NCI-H82 treated with DMSO at 0.1 percent for 48 hours (cell line): ENCODE results near the gene CASK.
"Not testable (repeated sequence)": the region's sequence is repeated elsewhere in the genome, so short reads cannot be mapped to it uniquely, and the experiment has no call there.

Experiments
- DNase-seq: peaks from one replicate; lab custom pipeline; 2025; ENCODE audit not compliant: unreplicated experiment; lab: John Stamatoyannopoulos, UW

Gene CASK

GRCh38 chrX:41737065-41737464 is 186.3 kb downstream of the CASK start:
- DNase-seq: no peak

DNA sequence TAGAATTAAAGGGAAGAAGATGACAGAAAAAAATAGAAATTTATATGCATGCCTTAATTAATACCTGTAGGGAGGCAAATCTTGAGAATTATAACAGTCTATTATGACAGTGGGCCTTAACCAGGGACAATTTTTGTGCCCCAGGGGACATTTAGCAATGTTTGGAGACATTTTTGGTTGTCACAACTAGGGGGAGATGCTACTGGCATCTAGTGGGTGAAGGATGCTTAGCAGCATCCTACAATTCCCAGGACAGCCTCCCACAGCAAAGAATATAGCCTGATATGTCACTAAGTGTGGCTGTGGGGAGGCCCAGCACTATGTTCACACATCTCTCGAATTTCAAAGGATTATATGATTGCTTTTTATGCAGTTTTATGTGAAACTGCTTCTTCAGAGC is 188.8 kb downstream of the CASK start:
- DNase-seq: no peak

GRCh38 chrX:41733939-41734338 is 189.4 kb downstream of the CASK start:
- DNase-seq: no peak

DNA sequence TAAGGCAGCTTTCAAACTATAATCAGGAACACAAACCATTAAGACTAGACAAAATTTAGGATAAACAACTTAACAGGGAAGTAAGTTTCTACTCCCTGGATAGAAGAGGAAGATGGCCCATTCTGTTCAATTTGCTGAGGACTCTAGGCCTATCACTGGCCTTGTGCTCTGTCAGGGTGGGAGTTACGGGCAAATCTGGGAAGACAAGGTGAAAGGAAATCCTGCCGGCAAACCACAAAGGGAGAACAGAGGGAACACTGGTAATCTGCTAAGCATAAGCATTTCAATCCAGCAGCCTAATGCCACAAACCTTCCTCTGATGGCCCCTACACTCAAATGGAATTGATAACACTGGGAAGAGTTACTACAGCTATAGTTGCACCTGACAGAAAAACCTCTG is 191.1 kb downstream of the CASK start:
- DNase-seq: peak; percentile 6

GRCh38 chrX:41730081-41730480 is 193.3 kb downstream of the CASK start:
- peak; percentile 18 for DNase-seq

GRCh38 chrX:41728125-41728524 is 195.2 kb downstream of the CASK start:
- no peak for DNase-seq

- DNase-seq: no peak
Measured at GRCh38 chrX:41723826-41724225, 199.5 kb downstream of the CASK start, which contains the start of gene GPR82. TSS of gene GPR82 (plus strand) at chrX:41724181. CDS start at chrX:41727027, 2,846 bp downstream.

DNA sequence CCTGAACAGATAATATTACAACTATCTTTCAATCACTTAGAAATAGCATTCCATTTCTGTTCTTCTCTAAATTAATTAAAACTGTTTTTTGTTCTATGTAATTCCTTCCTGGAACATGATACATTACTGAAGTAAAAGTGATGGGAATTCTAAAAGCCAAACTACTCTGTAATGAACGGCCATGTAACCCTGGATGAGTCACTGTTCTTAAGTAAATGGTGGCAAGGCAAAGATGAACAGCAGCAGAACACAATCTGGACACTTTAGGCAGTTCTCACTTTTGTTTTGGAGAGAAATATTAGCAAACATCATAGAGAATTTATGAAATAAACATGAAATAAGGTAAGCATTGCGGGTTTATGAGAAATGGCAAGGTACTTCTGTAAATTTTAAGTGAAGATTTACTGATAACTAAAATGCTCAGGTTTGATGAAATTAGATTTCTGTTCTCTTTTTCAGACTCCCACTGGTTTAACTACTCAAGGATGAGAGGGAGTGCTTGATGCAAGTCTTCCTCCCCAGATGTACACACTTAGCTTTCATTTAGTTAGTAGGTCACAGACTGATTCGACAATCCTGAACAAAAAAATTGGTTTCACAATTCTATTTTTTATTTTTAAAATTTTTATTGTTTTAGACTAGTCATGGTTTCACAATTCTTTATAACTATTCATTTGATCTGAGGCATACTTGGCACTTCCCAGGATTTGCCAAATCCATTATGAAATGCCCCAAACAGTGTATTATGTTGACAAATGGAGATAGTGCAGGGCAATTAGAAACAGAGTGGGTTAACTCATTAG is 200.3 kb downstream of the CASK start:
- no peak for DNase-seq

DNA sequence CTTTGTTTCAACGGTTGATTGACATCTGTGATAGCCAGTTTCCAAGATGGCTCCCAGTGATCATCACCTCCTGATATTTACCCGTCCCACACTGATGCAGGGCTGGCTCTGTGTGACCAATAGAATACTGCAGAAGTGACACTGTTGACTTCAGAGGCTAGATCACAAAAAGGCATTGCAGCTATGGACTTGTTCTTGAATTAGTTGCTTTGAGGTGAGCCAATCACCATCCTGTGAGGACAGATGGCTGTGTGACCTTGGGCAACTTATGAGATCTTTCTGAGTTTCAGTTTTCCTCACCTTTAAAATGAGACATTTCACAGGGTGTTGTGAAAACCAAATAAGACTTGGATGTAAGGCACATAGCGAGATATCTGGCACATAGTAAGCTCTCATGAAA is 201.1 kb downstream of the CASK start:
- DNase-seq: no peak

DNA sequence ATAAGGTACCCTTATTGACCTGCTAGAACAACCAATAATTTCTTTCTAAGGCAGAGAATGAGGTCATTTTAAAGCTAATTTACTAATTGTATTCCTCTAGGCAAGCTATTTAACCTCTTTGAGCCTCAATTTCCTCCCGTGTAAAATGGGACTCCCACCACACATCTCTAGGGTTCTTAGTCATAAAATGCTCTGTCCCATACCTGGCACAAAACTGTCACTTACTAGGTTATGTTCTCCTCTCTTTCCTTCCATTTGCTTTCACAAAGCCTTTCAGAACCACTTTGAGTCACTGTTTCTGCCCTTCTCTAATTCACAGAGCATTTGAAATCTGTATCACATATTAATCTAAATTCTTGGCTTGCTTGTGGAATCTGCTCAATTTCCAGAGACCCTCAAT is 201.8 kb downstream of the CASK start:
- no peak for DNase-seq

GRCh38 chrX:41720125-41720779 is 203.1 kb downstream of the CASK start:
- DNase-seq: no peak

- not testable (repeated sequence) for DNase-seq
Measured at GRCh38 chrX:41719610-41720009, 203.7 kb downstream of the CASK start.

GRCh38 chrX:41718481-41719235 is 204.7 kb downstream of the CASK start:
- DNase-seq: no peak

DNA sequence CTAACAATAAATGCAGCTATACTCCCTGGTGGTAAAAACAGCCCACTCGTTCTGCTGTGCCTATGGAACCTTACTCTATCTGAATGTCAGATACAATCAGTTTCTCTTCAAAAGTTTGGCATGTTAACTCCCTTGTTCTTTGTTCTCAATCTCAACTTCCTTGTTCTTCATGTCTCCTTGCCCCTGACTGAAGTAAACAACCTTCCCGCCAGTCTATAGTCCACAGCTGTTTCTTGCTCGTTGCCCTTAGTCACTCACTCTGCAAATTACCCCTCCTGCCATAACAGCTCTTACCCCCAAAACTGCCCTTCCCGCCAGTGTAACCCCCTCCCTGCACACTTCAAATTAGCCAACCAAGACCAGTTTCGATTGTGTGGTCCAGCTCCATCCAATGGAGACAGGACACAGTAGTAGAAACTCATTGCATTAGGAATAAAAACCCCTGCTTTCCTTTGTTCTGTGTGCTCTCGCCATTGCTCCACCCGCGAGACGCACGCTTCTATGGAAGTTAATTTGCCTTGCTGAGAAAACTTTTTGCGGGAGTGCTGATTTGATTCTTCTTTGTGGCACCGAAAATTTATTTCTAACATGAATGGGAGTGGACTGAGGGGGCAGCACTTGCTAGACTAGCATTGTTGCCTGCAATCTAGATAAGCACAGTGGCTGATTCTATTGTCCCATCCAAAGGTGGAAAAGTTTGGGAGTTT is 206.4 kb downstream of the CASK start:
- DNase-seq: no peak

DNA sequence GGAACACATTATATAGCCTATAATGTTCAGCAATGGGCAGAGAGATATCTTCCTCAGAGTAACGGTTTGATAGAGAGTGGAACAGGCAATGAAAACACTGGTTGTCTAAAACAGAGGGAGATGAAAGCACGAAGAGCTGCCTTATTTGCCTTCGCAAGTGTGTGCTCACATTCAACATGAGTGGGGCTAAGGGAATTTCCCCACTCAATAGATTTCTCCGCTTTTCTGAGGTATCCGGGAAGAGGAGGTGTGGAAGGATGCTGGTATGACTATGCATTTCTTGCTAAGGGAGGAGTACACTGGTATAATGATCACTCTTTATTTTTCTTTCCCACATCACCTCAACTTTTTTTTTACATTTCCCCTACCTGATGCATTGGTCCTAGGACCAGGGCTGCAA is 207.1 kb downstream of the CASK start:
- no peak for DNase-seq

- no peak for DNase-seq
Measured at GRCh38 chrX:41711021-41711667, 212.2 kb downstream of the CASK start.

- DNase-seq: no peak
Measured at GRCh38 chrX:41708486-41708885, 214.9 kb downstream of the CASK start.

- no peak for DNase-seq
Measured at GRCh38 chrX:41707218-41707617, 216.1 kb downstream of the CASK start.

GRCh38 chrX:41705680-41706374 is 217.5 kb downstream of the CASK start:
- no peak for DNase-seq

DNA sequence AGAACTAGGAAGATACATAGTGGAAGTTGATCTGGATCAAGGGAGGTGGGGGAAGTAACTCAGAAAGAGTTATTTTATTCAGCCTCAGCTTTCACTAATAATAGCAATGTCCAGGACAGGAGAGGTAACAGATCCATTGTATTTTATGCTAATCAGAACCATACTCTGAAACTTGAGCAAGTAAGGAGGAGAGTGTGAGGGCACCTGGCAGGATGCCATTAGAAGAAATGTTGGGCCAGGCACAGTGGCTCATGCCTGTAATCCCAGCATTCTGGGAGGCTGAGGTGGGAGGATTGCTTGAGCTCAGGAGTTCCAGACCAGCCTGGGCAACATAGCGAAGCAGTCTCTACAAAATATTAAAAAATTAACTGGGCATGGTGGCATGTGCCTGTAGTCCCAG is 218.3 kb downstream of the CASK start:
- DNase-seq: no peak
